ENCODE data around the gene IP6K1. TPM values are rescaled to one million over a fixed set of nuclear protein-coding genes. Genes with fewer than 3 reads are reported as not detected.

Gene IP6K1
- total and polyA plus RNA-seq, 2 donors (not counting 1 experiment from before 2014, with no cell fraction given): 27.8 to 77.8 TPM

DNA sequence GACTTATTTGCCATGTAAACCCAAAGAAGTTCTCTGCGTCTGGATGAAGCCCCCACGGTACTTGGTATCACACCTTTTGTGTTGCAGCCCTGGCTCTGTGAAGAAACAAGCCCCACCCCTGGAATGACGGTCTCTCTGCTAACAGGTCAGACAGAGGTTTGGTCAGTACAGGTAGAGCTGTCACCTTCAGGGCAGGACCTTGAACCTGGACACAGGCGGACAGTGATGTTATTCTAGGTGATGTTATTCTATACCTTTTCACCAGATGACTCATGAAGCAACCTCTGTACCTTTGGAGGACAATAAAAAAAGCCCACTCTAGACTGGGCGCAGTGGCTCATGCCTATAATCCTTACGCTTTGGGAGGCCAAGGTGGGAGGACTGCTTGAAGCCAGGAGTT is 51.6 kb downstream of the IP6K1 start:
- H3K4me3 ChIP-seq (ENCODE audit: control extremely low read depth in 1 of 5, extremely low read depth in 1 of 5, insufficient read depth in 1 of 5, low read depth in 2 of 5, low read length in 4 of 5): no peak overlapping the region
- H3K9me3 ChIP-seq (ENCODE audit: control extremely low read depth in 1 of 3, control insufficient read depth in 2 of 3, insufficient read depth in 1 of 3, low read length in 2 of 3): no peaks in the 10 kb centered on the region
- H3K4me2 ChIP-seq (replicated peaks; ENCODE audit: low read depth, low read length, poor library complexity, severe bottlenecking): no peak overlapping the region
- ATAC-seq (ENCODE audit: low read depth): no peak
- H4K20me1 ChIP-seq (ENCODE audit: control insufficient read depth, insufficient read depth, low read length, poor library complexity, severe bottlenecking): no peaks in the 10 kb centered on the region
- no peak overlapping the region for H3K27ac ChIP-seq (ENCODE audit: low read length in 2 of 2)
- ChIA-PET POLR2A (no interaction called here), CTCF (no interaction called here)
- H3K79me2 ChIP-seq (ENCODE audit: control insufficient read depth, insufficient read depth, low read length): peaks cover 15% of the 10 kb centered on the region
- no peaks in the 10 kb centered on the region for H3K4me1 ChIP-seq (ENCODE audit: control insufficient read depth in 2 of 2, insufficient read depth in 2 of 2, low read length in 2 of 2)
- intact Hi-C loops (cut with micrococcal nuclease): no loop called here
- no peaks in the 10 kb centered on the region for H3K27me3 ChIP-seq (replicated peaks in 1 of 4; ENCODE audit: control extremely low read depth in 1 of 4, control insufficient read depth in 3 of 4, insufficient read depth in 4 of 4, low read length in 3 of 4)
- no peak overlapping the region for H2AFZ ChIP-seq (ENCODE audit: insufficient read depth, low read depth, low read length, poor library complexity, severe bottlenecking)
- TF ChIP-seq EZH2 (IDR thresholded peaks at IDR 0.05; ENCODE audit: borderline replicate concordance, insufficient read depth, low read depth, low read length, poor library complexity, severe bottlenecking) (no peak), CTCF (IDR thresholded peaks at IDR 0.05) (no peak)
- H3K36me3 ChIP-seq (replicated peaks in 1 of 2; ENCODE audit: control extremely low read depth in 1 of 2, control insufficient read depth in 1 of 2, extremely low read depth in 1 of 2, insufficient read depth in 2 of 2, low read length in 1 of 2): peaks cover 6 to 65% of the 10 kb centered on the region in 2 experiments
- no peaks in the 10 kb centered on the region for H3K4me1 Mint-ChIP-seq
- no peaks in the 10 kb centered on the region for H3K27me3 Mint-ChIP-seq
- DNase-seq: no peak
- no peak overlapping the region for H3K27ac Mint-ChIP-seq
- no peaks in the 10 kb centered on the region for H3K9me3 Mint-ChIP-seq (ENCODE audit: insufficient read depth)
- no peak overlapping the region for H3K9ac ChIP-seq (ENCODE audit: low read length)
- no peak overlapping the region for H3K4me3 Mint-ChIP-seq
- 98% methylated on average over 5 of the region's 6 CpGs for WGBS (ENCODE audit: insufficient coverage)

- intact Hi-C loops (cut with micrococcal nuclease): no loop called here
- Histone ChIP-seq H3K9ac (ENCODE audit: low read length) (no peak overlapping the region), H3K79me2 (ENCODE audit: control insufficient read depth, insufficient read depth, low read length) (peaks cover 9% of the 10 kb centered on the region), H3K36me3 (replicated peaks in 1 of 2; ENCODE audit: control extremely low read depth in 1 of 2, control insufficient read depth in 1 of 2, extremely low read depth in 1 of 2, insufficient read depth in 2 of 2, low read length in 1 of 2) (peaks cover 6 to 61% of the 10 kb centered on the region in 2 experiments), H4K20me1 (ENCODE audit: control insufficient read depth, insufficient read depth, low read length, poor library complexity, severe bottlenecking) (no peaks in the 10 kb centered on the region), H3K4me1 (ENCODE audit: control insufficient read depth in 2 of 2, insufficient read depth in 2 of 2, low read length in 2 of 2) (no peaks in the 10 kb centered on the region), H3K9me3 (ENCODE audit: control extremely low read depth in 1 of 3, control insufficient read depth in 2 of 3, insufficient read depth in 1 of 3, low read length in 2 of 3) (no peaks in the 10 kb centered on the region), H3K27ac (ENCODE audit: low read length in 2 of 2) (no peak overlapping the region), H3K4me2 (replicated peaks; ENCODE audit: low read depth, low read length, poor library complexity, severe bottlenecking) (no peak overlapping the region), H3K27me3 (replicated peaks in 1 of 4; ENCODE audit: control extremely low read depth in 1 of 4, control insufficient read depth in 3 of 4, insufficient read depth in 4 of 4, low read length in 3 of 4) (no peaks in the 10 kb centered on the region), H3K4me3 (ENCODE audit: control extremely low read depth in 1 of 5, extremely low read depth in 1 of 5, insufficient read depth in 1 of 5, low read depth in 2 of 5, low read length in 4 of 5) (no peak overlapping the region), H2AFZ (ENCODE audit: insufficient read depth, low read depth, low read length, poor library complexity, severe bottlenecking) (no peak overlapping the region)
- no CpG with 5 or more reads among the region's 1 CpG for WGBS (ENCODE audit: insufficient coverage)
- ATAC-seq (ENCODE audit: low read depth) (no peak), DNase-seq (no peak)
- CTCF ChIA-PET: interaction anchor here (0.7 kb wide), 1 partner anchor 24 kb away, joined by 3 read pairs; no protein-coding TSS in a partner anchor
- no peak for TF ChIP-seq CTCF (IDR thresholded peaks at IDR 0.05)
- TF ChIP-seq EZH2 (IDR thresholded peaks at IDR 0.05; ENCODE audit: borderline replicate concordance, insufficient read depth, low read depth, low read length, poor library complexity, severe bottlenecking): no peak
- no peaks in the 10 kb centered on the region for H3K27me3 Mint-ChIP-seq
- H3K4me3 Mint-ChIP-seq: no peak overlapping the region
- POLR2A ChIA-PET: interaction anchor here (0.6 kb wide), 1 partner anchor 639 kb away, joined by 5 read pairs; no protein-coding TSS in a partner anchor
- no peak overlapping the region for H3K27ac Mint-ChIP-seq
- no peaks in the 10 kb centered on the region for H3K4me1 Mint-ChIP-seq
- no peaks in the 10 kb centered on the region for H3K9me3 Mint-ChIP-seq (ENCODE audit: insufficient read depth)
Measured at GRCh38 chr3:49733551-49733950, 52.8 kb downstream of the IP6K1 start.
